Measurements from ENCODE around the gene LIPJ. TPM values are rescaled to one million over a fixed set of nuclear protein-coding genes. Genes with fewer than 3 reads are reported as not detected.

LIPJ gene
- total and polyA plus RNA-seq, 10 of the 15 experiments (the other 5 are each of a cell fraction or from before 2014, with no cell fraction given), result 0.03 to 0.23 (median 0.08) TPM; not detected in 5

- in situ Hi-C loops (cut with MboI), result loop anchor here (10.0 kb wide), 1 partner anchor 582 kb away; no protein-coding TSS in a partner anchor
- DNase-seq (ENCODE audit: low read depth, low spot score), result no peak
- ChIA-PET CTCF (interaction anchor here (0.6 to 1.3 kb wide), 2 partner anchors 243 to 707 kb away, joined by 3 read pairs; no protein-coding TSS in a partner anchor), POLR2A (no interaction called here), RAD21 (ENCODE audit: unreplicated experiment) (no interaction called here), SMC1A (ENCODE audit: uncharacterized antibody, unreplicated experiment) (interaction anchor here (1.5 to 1.8 kb wide), 2 partner anchors 8 to 11 kb away, joined by 4 read pairs; no protein-coding TSS in a partner anchor)
- no peak for ATAC-seq
- Histone ChIP-seq H3K4me2 (ENCODE audit: control insufficient read depth, insufficient read depth) (no peak overlapping the region), H3K9ac (ENCODE audit: control insufficient read depth, insufficient read depth, low read length) (no peak overlapping the region), H3K36me3 (ENCODE audit: control insufficient read depth in 2 of 2, insufficient read depth in 2 of 2, low read length in 1 of 2) (no peaks in the 10 kb centered on the region), H3K4me1 (ENCODE audit: control insufficient read depth, insufficient read depth, low read length) (0 out of 2 replicates have a peak, but pooled peaks cover 5% of the 10 kb centered on the region), H3K27ac (ENCODE audit: control insufficient read depth, insufficient read depth) (no peak overlapping the region), H3K9me3 (replicated peaks; ENCODE audit: control insufficient read depth, insufficient read depth, low read length) (no peaks in the 10 kb centered on the region), H3K27me3 (replicated peaks in 1 of 2; ENCODE audit: control insufficient read depth in 2 of 2, insufficient read depth in 2 of 2, low read length in 1 of 2) (no peaks in the 10 kb centered on the region), H2AFZ (ENCODE audit: control insufficient read depth, low read depth, low read length) (no peak overlapping the region), H3K4me3 (no peak overlapping the region), H4K20me1 (ENCODE audit: control insufficient read depth, insufficient read depth) (no peaks in the 10 kb centered on the region), H3K79me2 (ENCODE audit: control insufficient read depth, insufficient read depth, low read length) (no peaks in the 10 kb centered on the region)
- WGBS (ENCODE audit: insufficient coverage, insufficient replicate concordance, low lambda C conversion rate, missing lambda C conversion rate), result 100% methylated on average over 1 of the region's 1 CpG
- no peak for FAIRE-seq
- no peak for TF ChIP-seq CREM (IDR thresholded peaks at IDR 0.05; ENCODE audit: low read depth)
- no peak for TF ChIP-seq PRDM15 (CRISPR knock-in tag; IDR thresholded peaks at IDR 0.05)
- TF ChIP-seq NR2F1 (conservative IDR thresholded peaks at IDR 0.05), result no peak
- TF ChIP-seq POLR2A (IDR thresholded peaks at IDR 0.05; ENCODE audit: low read depth, low read length), result no peak
- TF ChIP-seq IKZF1 (conservative IDR thresholded peaks at IDR 0.05), result no peak
- no peak for TF ChIP-seq SRF (IDR thresholded peaks at IDR 0.05; ENCODE audit: low read depth in 2 of 2, low read length in 2 of 2)
- TF ChIP-seq TARDBP (IDR thresholded peaks at IDR 0.05; ENCODE audit: borderline replicate concordance), result no peak
- intact Hi-C loops (cut with micrococcal nuclease; ENCODE audit: unreplicated experiment), result loop anchor here (10.0 kb wide), 1 partner anchor 592 kb away; no protein-coding TSS in a partner anchor
- BruUV-seq (replicated peaks), result no TSS peak
Observed at GRCh38 chr10:88557256-88557655, 29.3 kb upstream of the LIPJ start.
